Esophagus muscularis mucosa (tissue), 4 donors: Measurements from ENCODE around the gene DAB1.

Experiments used
- CTCF ChIP-seq, 3 experiments: fragments of 200-600 bp in 2 of 3; fragments of 450-650 bp in 1 of 3; sonication (generic) in 2 of 3; IDR thresholded peaks; one replicate each; pipeline ENCODE4 v1.5.1; 2017 to 2019; ENCODE audit warnings: antibody characterized with exemption in 3 of 3, mild to moderate bottlenecking in 2 of 3, moderate library complexity in 1 of 3
- EP300 ChIP-seq: sonication (generic); formaldehyde crosslinking; IDR thresholded peaks from one replicate; pipeline ENCODE4 v1.6.1; 2017; ENCODE audit warnings: antibody characterized with exemption
- POLR2A ChIP-seq: fragments of 450-650 bp; IDR thresholded peaks from one replicate; pipeline ENCODE4 v1.6.1; 2017; ENCODE audit warnings: antibody characterized with exemption, moderate library complexity, mild to moderate bottlenecking, low read depth
- POLR2AphosphoS5 ChIP-seq, 2 donors: sonication (generic); formaldehyde crosslinking; IDR thresholded peaks; one replicate each; pipeline ENCODE4 v1.6.1; 2017; ENCODE audit warnings: antibody characterized with exemption in 2 of 2

- TF ChIP-seq POLR2A (no peak), CTCF (IDR thresholded peaks at IDR 0.05) (no peak), POLR2AphosphoS5 (IDR thresholded peaks at IDR 0.05) (no peak), EP300 (no peak)
These were observed 267.0 kb downstream of the DAB1 start for GRCh38 chr1:57156907-57157306.
